Trophoblast cell (in vitro differentiated cells and primary cell): ENCODE measurements around the gene C3.

Source experiments
- DNase-seq, 2 donors: peaks; one replicate each; pipeline ENCODE4 v3.0.0-alpha.2; 2016
- H2AFZ ChIP-seq: 2 replicates; pipeline ENCODE4 v1.6.1; 2013; ENCODE audit warnings: low read length, moderate library complexity, mild to moderate bottlenecking; ENCODE audit not compliant: insufficient read depth, poor library complexity
- H2AK5ac ChIP-seq: 2 replicates; pipeline ENCODE4 v1.6.1; 2013; ENCODE audit warnings: mild to moderate bottlenecking, low read length
- H2BK120ac ChIP-seq: 2 replicates; pipeline ENCODE4 v1.6.1; 2013; ENCODE audit warnings: low read length, mild to moderate bottlenecking, moderate library complexity; ENCODE audit not compliant: insufficient read depth, poor library complexity
- H2BK12ac ChIP-seq: 2 replicates; pipeline ENCODE4 v1.6.1; 2013; ENCODE audit warnings: mild to moderate bottlenecking, low read length, moderate library complexity
- H2BK5ac ChIP-seq: 2 replicates; pipeline ENCODE4 v1.6.1; 2013; ENCODE audit warnings: low read length, low read depth, moderate library complexity, mild to moderate bottlenecking; ENCODE audit not compliant: poor library complexity
- H3K14ac ChIP-seq: 2 replicates; pipeline ENCODE4 v1.6.1; 2013; ENCODE audit warnings: mild to moderate bottlenecking, low read length
- H3K18ac ChIP-seq: 2 replicates; pipeline ENCODE4 v1.6.1; 2013; ENCODE audit warnings: mild to moderate bottlenecking, low read length
- H3K23ac ChIP-seq: 2 replicates; pipeline ENCODE4 v1.6.1; 2013; ENCODE audit warnings: low read length
- H3K27ac ChIP-seq: 2 replicates; pipeline ENCODE4 v1.5.1; 2013; ENCODE audit warnings: low read depth, mild to moderate bottlenecking, inconsistent platforms, low read length, moderate library complexity
- H3K27me3 ChIP-seq: 2 replicates; pipeline ENCODE4 v1.6.1; 2013; ENCODE audit warnings: inconsistent platforms, mild to moderate bottlenecking, low read length, moderate library complexity; ENCODE audit not compliant: insufficient read depth
- H3K36me3 ChIP-seq, 2 experiments: 1 replicate in 1 of 2; 2 replicates in 1 of 2; pipeline ENCODE4 v1.6.1; 2013; ENCODE audit warnings: low read length in 2 of 2, mild to moderate bottlenecking in 2 of 2, moderate library complexity in 1 of 2; ENCODE audit not compliant: insufficient read depth in 2 of 2, control insufficient read depth in 1 of 2
- H3K4ac ChIP-seq: 2 replicates; pipeline ENCODE4 v1.6.1; 2013; ENCODE audit warnings: low read depth, mild to moderate bottlenecking, low read length, moderate library complexity
- H3K4me1 ChIP-seq, 2 experiments: 1 replicate in 1 of 2; 2 replicates in 1 of 2; pipeline ENCODE4 v1.6.1; 2013; ENCODE audit warnings: low read length in 2 of 2, mild to moderate bottlenecking in 2 of 2, moderate library complexity in 1 of 2; ENCODE audit not compliant: insufficient read depth in 2 of 2, control insufficient read depth in 1 of 2
- H3K4me2 ChIP-seq: 2 replicates; pipeline ENCODE4 v1.6.1; 2013; ENCODE audit warnings: inconsistent platforms, mild to moderate bottlenecking, low read length, moderate library complexity
- H3K4me3 ChIP-seq: 2 replicates; pipeline ENCODE4 v1.5.1; 2013; ENCODE audit warnings: mild to moderate bottlenecking, low read depth, low read length, inconsistent platforms
- H3K79me1 ChIP-seq: one replicate; pipeline ENCODE4 v1.6.1; 2013; ENCODE audit warnings: low read length
- H3K79me2 ChIP-seq: 2 replicates; pipeline ENCODE4 v1.6.1; 2013; ENCODE audit warnings: low read length, mild to moderate bottlenecking; ENCODE audit not compliant: control insufficient read depth, insufficient read depth, poor library complexity
- H3K9ac ChIP-seq: 2 replicates; pipeline ENCODE4 v1.6.1; 2013; ENCODE audit warnings: mild to moderate bottlenecking, low read length
- H3K9me3 ChIP-seq: 2 replicates; pipeline ENCODE4 v1.6.1; 2013; ENCODE audit warnings: low read depth, mild to moderate bottlenecking, control low read depth, inconsistent platforms, low read length; ENCODE audit not compliant: insufficient read depth
- H4K12ac ChIP-seq: 2 replicates; pipeline ENCODE4 v1.6.1; 2013; ENCODE audit warnings: low read depth, mild to moderate bottlenecking, low read length, moderate library complexity
- H4K8ac ChIP-seq: 2 replicates; pipeline ENCODE4 v1.6.1; 2013; ENCODE audit warnings: low read depth, mild to moderate bottlenecking, low read length, moderate library complexity
- H4K91ac ChIP-seq: one replicate; pipeline ENCODE4 v1.6.1; 2013; ENCODE audit warnings: low read depth, mild to moderate bottlenecking, low read length, moderate library complexity
- WGBS: extraction: QIAGEN DNeasy Blood & Tissue Kit; methylation state at CpG from one replicate; pipeline ENCODE4 v1.1.7; 2013; ENCODE audit warnings: missing lambda C conversion rate; ENCODE audit not compliant: insufficient read length, insufficient coverage; ENCODE audit errors: extremely low coverage; 5-methylcytosine and 5-hydroxymethylcytosine counted together

C3 gene

GRCh38 chr19:6723738-6724137, 3.3 kb upstream of the C3 start:
- H3K27ac ChIP-seq = no peak overlapping the region
- no peak overlapping the region for H3K14ac ChIP-seq
- no CpG with 5 or more reads among the region's 5 CpGs for WGBS
- no peak overlapping the region for H3K4me2 ChIP-seq
- no peak overlapping the region for H3K23ac ChIP-seq
- H3K4me1 ChIP-seq = peaks cover 2 to 5% of the 10 kb centered on the region in 2 experiments
- peaks cover 1% of the 10 kb centered on the region for H3K9me3 ChIP-seq
- no peak overlapping the region for H2BK12ac ChIP-seq
- no peak overlapping the region for H4K8ac ChIP-seq
- no peak overlapping the region for H3K18ac ChIP-seq
- H3K4me3 ChIP-seq = no peak overlapping the region
- H2BK5ac ChIP-seq = no peak overlapping the region
- H3K79me1 ChIP-seq = no peaks in the 10 kb centered on the region
- H4K91ac ChIP-seq = no peak overlapping the region
- no peak overlapping the region for H2AK5ac ChIP-seq
- no peak overlapping the region for H4K12ac ChIP-seq
- no peak overlapping the region for H3K4ac ChIP-seq
- no peak overlapping the region for H3K9ac ChIP-seq
- no peaks in the 10 kb centered on the region for H3K36me3 ChIP-seq
- H3K27me3 ChIP-seq = no peaks in the 10 kb centered on the region
- DNase-seq = no peak
- H2AFZ ChIP-seq = no peak overlapping the region
- H3K79me2 ChIP-seq = no peaks in the 10 kb centered on the region
- no peak overlapping the region for H2BK120ac ChIP-seq

- H4K8ac ChIP-seq = peak overlapping the region; percentile 17
- peak overlapping the region; percentile 56 for H4K91ac ChIP-seq
- no peak overlapping the region for H3K18ac ChIP-seq
- DNase-seq = no peak
- H3K79me1 ChIP-seq = no peaks in the 10 kb centered on the region
- no peak overlapping the region for H2BK120ac ChIP-seq
- H3K4me3 ChIP-seq = no peak overlapping the region
- no peak overlapping the region for H3K14ac ChIP-seq
- no peak overlapping the region for H3K23ac ChIP-seq
- no peak overlapping the region for H2BK12ac ChIP-seq
- no peak overlapping the region for H2AFZ ChIP-seq
- H3K79me2 ChIP-seq = no peaks in the 10 kb centered on the region
- peak overlapping the region; percentile 43 for H3K27ac ChIP-seq
- no peaks in the 10 kb centered on the region for H3K36me3 ChIP-seq
- peaks cover 2 to 5% of the 10 kb centered on the region in 2 experiments for H3K4me1 ChIP-seq
- H3K27me3 ChIP-seq = no peaks in the 10 kb centered on the region
- no peak overlapping the region for H3K4ac ChIP-seq
- no peak overlapping the region for H3K9ac ChIP-seq
- H2AK5ac ChIP-seq = no peak overlapping the region
- no peak overlapping the region for H3K4me2 ChIP-seq
- peak overlapping the region; percentile 1 for H2BK5ac ChIP-seq
- no peak overlapping the region for H4K12ac ChIP-seq
- WGBS = no CpG with 5 or more reads among the region's 13 CpGs
- peaks cover 1% of the 10 kb centered on the region for H3K9me3 ChIP-seq
Measured at GRCh38 chr19:6723108-6723618, 2.7 kb upstream of the C3 start.

GRCh38 chr19:6721773-6722172, 1.3 kb upstream of the C3 start:
- H2BK5ac ChIP-seq = no peak overlapping the region
- DNase-seq = no peak
- peaks cover 2 to 5% of the 10 kb centered on the region in 2 experiments for H3K4me1 ChIP-seq
- no peak overlapping the region for H3K27ac ChIP-seq
- H2AFZ ChIP-seq = no peak overlapping the region
- H3K4me2 ChIP-seq = no peak overlapping the region
- H3K14ac ChIP-seq = no peak overlapping the region
- no peak overlapping the region for H2AK5ac ChIP-seq
- no peak overlapping the region for H3K23ac ChIP-seq
- H3K79me1 ChIP-seq = no peaks in the 10 kb centered on the region
- no peak overlapping the region for H3K4ac ChIP-seq
- H3K27me3 ChIP-seq = no peaks in the 10 kb centered on the region
- no peak overlapping the region for H2BK120ac ChIP-seq
- H4K91ac ChIP-seq = no peak overlapping the region
- no peaks in the 10 kb centered on the region for H3K79me2 ChIP-seq
- H3K9me3 ChIP-seq = peaks cover 7% of the 10 kb centered on the region
- H4K8ac ChIP-seq = no peak overlapping the region
- no peak overlapping the region for H3K18ac ChIP-seq
- no peak overlapping the region for H3K9ac ChIP-seq
- no peak overlapping the region for H2BK12ac ChIP-seq
- H3K36me3 ChIP-seq = no peaks in the 10 kb centered on the region
- no peak overlapping the region for H3K4me3 ChIP-seq
- WGBS = no CpG with 5 or more reads among the region's 5 CpGs
- H4K12ac ChIP-seq = no peak overlapping the region

GRCh38 chr19:6721138-6721474, 656 bp upstream of the C3 start:
- H3K23ac ChIP-seq = no peak overlapping the region
- H2BK120ac ChIP-seq = no peak overlapping the region
- no peak overlapping the region for H2BK5ac ChIP-seq
- no peaks in the 10 kb centered on the region for H3K27me3 ChIP-seq
- H3K14ac ChIP-seq = no peak overlapping the region
- H3K79me1 ChIP-seq = no peaks in the 10 kb centered on the region
- H3K4me1 ChIP-seq = peaks cover 2 to 5% of the 10 kb centered on the region in 2 experiments
- no peak overlapping the region for H3K18ac ChIP-seq
- no peak overlapping the region for H4K8ac ChIP-seq
- H3K4me3 ChIP-seq = no peak overlapping the region
- no peak overlapping the region for H3K27ac ChIP-seq
- H3K9ac ChIP-seq = no peak overlapping the region
- no peak overlapping the region for H4K91ac ChIP-seq
- no peak for DNase-seq
- no peak overlapping the region for H2AK5ac ChIP-seq
- H4K12ac ChIP-seq = no peak overlapping the region
- no peak overlapping the region for H3K4ac ChIP-seq
- no peak overlapping the region for H3K4me2 ChIP-seq
- H3K36me3 ChIP-seq = no peaks in the 10 kb centered on the region
- peaks cover 7% of the 10 kb centered on the region for H3K9me3 ChIP-seq
- no peaks in the 10 kb centered on the region for H3K79me2 ChIP-seq
- H2AFZ ChIP-seq = no peak overlapping the region
- H2BK12ac ChIP-seq = no peak overlapping the region
